ENCODE data around the gene LMBR1L.

DNA sequence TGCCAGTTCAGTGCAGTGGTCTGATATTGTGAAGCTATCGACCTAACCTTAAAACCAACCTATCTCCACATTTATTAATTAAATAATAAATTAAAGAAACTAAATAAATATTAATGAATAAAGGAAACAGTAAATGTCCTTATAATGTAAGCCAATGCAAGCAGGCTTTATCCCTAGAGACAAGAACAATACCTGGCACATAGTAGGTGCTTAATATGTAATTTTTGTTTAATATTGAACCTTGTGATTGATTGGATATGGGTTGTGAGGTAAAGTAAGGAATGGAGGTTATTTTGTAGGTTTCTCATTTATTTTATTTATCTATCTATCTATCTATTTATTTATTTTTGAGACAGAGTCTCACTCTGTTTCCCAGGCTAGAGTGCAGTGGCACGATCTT, 28.4 kb upstream of the LMBR1L start:
- no peak for TF ChIP-seq CTCF (conservative IDR thresholded peaks at IDR 0.05; ENCODE audit: low read depth, low read length)
- no peak for TF ChIP-seq EZH2 (IDR thresholded peaks at IDR 0.05; ENCODE audit: borderline replicate concordance, low read depth, low read length, poor library complexity, severe bottlenecking)

All from A673 (cell line).